ENCODE measurements around the gene TRMT13.

- TF ChIP-seq CTCF (IDR thresholded peaks at IDR 0.05) = no peak
- TF ChIP-seq POLR2A (IDR thresholded peaks at IDR 0.05) = no peak
Measured at GRCh38 chr1:100089082-100089481, 43.9 kb upstream of the TRMT13 start.
